HepG2 (cell line): Measurements from ENCODE around the gene EHD1. TPM values are rescaled to one million over a fixed set of nuclear protein-coding genes. Genes with fewer than 3 reads are reported as not detected.

Experiments used
- AGO2 ChIP-seq: fragments of 200-400 bp; formaldehyde crosslinking; optimal IDR thresholded peaks from 2 replicates; pipeline ENCODE3; 2017; ENCODE audit warnings: mild to moderate bottlenecking, low read depth, low read length, moderate library complexity
- ERF ChIP-seq: IDR thresholded peaks from 2 replicates; pipeline ENCODE4 v1.6.1; 2018; ENCODE audit warnings: missing biosample characterization, missing genetic modification reagents
- HDAC6 ChIP-seq: fragments of 200-600 bp; sonication (generic); IDR thresholded peaks from 2 replicates; pipeline ENCODE4 v1.7.0; 2017; ENCODE audit warnings: mild to moderate bottlenecking, antibody characterized with exemption, low read length, low read depth
- HMGA1 ChIP-seq: sonication (generic); formaldehyde crosslinking; conservative IDR thresholded peaks from 2 replicates; pipeline ENCODE4 v1.4.0; 2020; ENCODE audit warnings: missing genetic modification reagents
- ISL2 ChIP-seq: sonication (generic); formaldehyde crosslinking; IDR thresholded peaks from 2 replicates; pipeline ENCODE4 v1.5.0; 2020; ENCODE audit warnings: missing genetic modification reagents
- JDP2 ChIP-seq: sonication (generic); formaldehyde crosslinking; IDR thresholded peaks from 2 replicates; pipeline ENCODE4 v1.8.1; 2022; ENCODE audit warnings: missing genetic modification reagents, borderline replicate concordance
- KDM1A ChIP-seq: IDR thresholded peaks from 2 replicates; pipeline ENCODE4 v1.6.1; 2016; ENCODE audit warnings: missing compliant biosample characterization
- KDM2A ChIP-seq: sonication (generic); formaldehyde crosslinking; IDR thresholded peaks from 2 replicates; pipeline ENCODE4 v1.4.0; 2020; ENCODE audit warnings: low read depth, missing genetic modification reagents, borderline replicate concordance
- MXI1 ChIP-seq: IDR thresholded peaks from 3 replicates; pipeline ENCODE4 v1.6.1; 2012; ENCODE audit warnings: low read depth, low read length, inconsistent platforms, borderline replicate concordance
- SMAD9 ChIP-seq: sonication (generic); formaldehyde crosslinking; IDR thresholded peaks from 2 replicates; pipeline ENCODE4 v1.5.1; 2020; ENCODE audit warnings: mild to moderate bottlenecking, missing genetic modification reagents
- ZFAT ChIP-seq: sonication (generic); formaldehyde crosslinking; conservative IDR thresholded peaks from 2 replicates; pipeline ENCODE4 v1.8.1; 2023; ENCODE audit warnings: missing genetic modification reagents, inconsistent platforms
- ZNF264 ChIP-seq: sonication (generic); formaldehyde crosslinking; IDR thresholded peaks from 2 replicates; pipeline ENCODE4 v1.4.0; 2020; ENCODE audit warnings: missing genetic modification reagents
- ZNF3 ChIP-seq: IDR thresholded peaks from 2 replicates; pipeline ENCODE4 v1.7.0; 2017; ENCODE audit warnings: inconsistent platforms
- ZNF331 ChIP-seq: sonication (generic); formaldehyde crosslinking; IDR thresholded peaks from 2 replicates; pipeline ENCODE4 v1.4.0; 2020; ENCODE audit warnings: missing genetic modification reagents
- ZNF343 ChIP-seq: sonication (generic); formaldehyde crosslinking; IDR thresholded peaks from 2 replicates; pipeline ENCODE4 v1.4.0; 2020; ENCODE audit warnings: mild to moderate bottlenecking, missing genetic modification reagents
- ZNF350 ChIP-seq: sonication (generic); formaldehyde crosslinking; IDR thresholded peaks from 2 replicates; pipeline ENCODE4 v1.4.0; 2020; ENCODE audit warnings: mild to moderate bottlenecking, low read depth, missing genetic modification reagents, borderline replicate concordance
- ZSCAN9 ChIP-seq: IDR thresholded peaks from 2 replicates; pipeline ENCODE4 v1.6.1; 2016; ENCODE audit warnings: borderline replicate concordance
- polyA plus RNA-seq, 8 experiments: library from polyadenylated mRNA; depleted of rRNA in 3 of 8; stranded (reverse) in 7 of 8; unstranded in 1 of 8; fragments of >200 nt; fragmentation: Illumina TruSeq in 4 of 8; extraction: Trizol in 4 of 8; gene quantifications; 2 replicates each; pipeline versions ENCODE4 v1.2.1 to v1.2.3, GENCODE V29; 2011 to 2016; ENCODE audit warnings: low read depth in 4 of 8, missing spikeins in 1 of 8, mixed read lengths in 1 of 8; ENCODE audit not compliant: insufficient read depth in 1 of 8
- total RNA-seq, 5 experiments: library from RNA; depleted of rRNA; stranded (reverse); fragments of >200 nt; fragmentation: Illumina TruSeq; extraction: Trizol; gene quantifications; 2 replicates each; pipeline ENCODE4 v1.2.3, GENCODE V29; 2016; ENCODE audit warnings: low read depth in 1 of 5
- TF ChIP-seq, protein P1 (sequence below), 2 experiments: sonication (generic) in 1 of 2; formaldehyde crosslinking in 1 of 2; IDR thresholded peaks; 2 replicates each; pipeline versions ENCODE4 v1.4.0 to v1.6.1; 2018 to 2020; ENCODE audit warnings: missing genetic modification reagents in 2 of 2, borderline replicate concordance in 1 of 2, low read depth in 1 of 2, mild to moderate bottlenecking in 1 of 2, missing biosample characterization in 1 of 2
- TF ChIP-seq, protein P2 (sequence below): sonication (generic); formaldehyde crosslinking; conservative IDR thresholded peaks from 2 replicates; pipeline ENCODE4 v1.4.0; 2020; ENCODE audit warnings: missing genetic modification reagents
- TF ChIP-seq, protein P3 (sequence below): sonication (generic); formaldehyde crosslinking; IDR thresholded peaks from 2 replicates; pipeline ENCODE4 v1.9.0; 2022; ENCODE audit warnings: missing genetic modification reagents, mild to moderate bottlenecking, borderline replicate concordance
- TF ChIP-seq, protein P4 (sequence below): sonication (generic); formaldehyde crosslinking; conservative IDR thresholded peaks from 2 replicates; pipeline ENCODE4 v1.4.0; 2020; ENCODE audit warnings: missing genetic modification reagents

Gene EHD1
- total and polyA plus RNA-seq, 2 of the 13 experiments (the other 11 are each of a cell fraction or from before 2014, with no cell fraction given), result 23.6 to 26.6 TPM

DNA sequence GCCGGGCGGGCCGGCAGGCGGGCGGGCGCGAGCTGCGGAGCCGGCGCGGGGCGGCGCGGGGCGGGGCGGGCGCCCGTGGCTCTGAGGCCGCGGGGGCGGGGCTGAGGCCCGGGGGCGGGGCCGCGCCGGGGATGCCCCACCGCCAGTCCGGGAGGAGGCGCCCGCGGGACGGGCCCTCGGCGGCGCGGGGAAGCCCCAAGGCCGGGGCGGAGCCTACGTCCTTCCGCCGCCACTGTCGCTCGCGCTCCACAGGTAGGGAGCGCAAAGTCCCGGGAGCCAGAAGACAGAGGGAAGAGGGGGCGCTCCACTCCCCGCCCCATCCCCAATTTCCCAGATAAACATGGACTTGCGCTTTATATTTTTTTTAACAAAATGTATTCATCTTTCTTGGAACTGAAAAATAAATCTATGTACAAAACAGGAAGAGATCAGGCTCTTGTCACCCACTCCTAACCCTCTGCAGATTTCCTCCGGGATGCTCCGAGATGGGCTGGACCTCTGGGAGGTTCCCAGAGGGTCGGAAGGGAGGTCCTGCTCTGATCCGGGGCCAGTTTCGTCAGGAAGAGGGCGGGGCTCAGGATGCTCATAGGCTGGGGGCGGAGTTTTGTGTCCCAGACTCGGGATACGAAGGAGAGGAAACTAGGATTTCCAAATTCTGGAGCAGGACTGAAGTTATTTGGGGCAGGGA lies 75.1 kb downstream of the EHD1 start, which contains the start of gene MAP4K2 (continued):
- TF ChIP-seq ZNF331 (CRISPR knock-in tag) (0 out of 2 replicates have a peak, but pooled peaks have one; percentile 24), ZNF343 (CRISPR knock-in tag) (no peak), ZNF264 (no peak), HDAC6 (no peak), ZSCAN9 (no peak), KDM1A (CRISPR knock-in tag) (no peak), ERF (CRISPR knock-in tag) (0 out of 2 replicates have a peak, but pooled peaks have one; percentile 48), MXI1 (no peak; the same call in 2 of the 3 replicates), AGO2 (peak; percentile 29), ISL2 (CRISPR knock-in tag) (0 out of 2 replicates have a peak, but pooled peaks have one; percentile 24), SMAD9 (CRISPR knock-in tag) (peak; percentile 67; the same call in 1 of the 2 replicates), JDP2 (CRISPR knock-in tag) (no peak), HMGA1 (no peak), ZNF350 (CRISPR knock-in tag) (peak; percentile 37; the same call in 1 of the 2 replicates), KDM2A (CRISPR knock-in tag) (peak; percentile 86; the same call in 1 of the 2 replicates), ZFAT (CRISPR knock-in tag) (no peak), ZNF3 (CRISPR knock-in tag) (no peak)
- TF ChIP-seq, protein P1, sequence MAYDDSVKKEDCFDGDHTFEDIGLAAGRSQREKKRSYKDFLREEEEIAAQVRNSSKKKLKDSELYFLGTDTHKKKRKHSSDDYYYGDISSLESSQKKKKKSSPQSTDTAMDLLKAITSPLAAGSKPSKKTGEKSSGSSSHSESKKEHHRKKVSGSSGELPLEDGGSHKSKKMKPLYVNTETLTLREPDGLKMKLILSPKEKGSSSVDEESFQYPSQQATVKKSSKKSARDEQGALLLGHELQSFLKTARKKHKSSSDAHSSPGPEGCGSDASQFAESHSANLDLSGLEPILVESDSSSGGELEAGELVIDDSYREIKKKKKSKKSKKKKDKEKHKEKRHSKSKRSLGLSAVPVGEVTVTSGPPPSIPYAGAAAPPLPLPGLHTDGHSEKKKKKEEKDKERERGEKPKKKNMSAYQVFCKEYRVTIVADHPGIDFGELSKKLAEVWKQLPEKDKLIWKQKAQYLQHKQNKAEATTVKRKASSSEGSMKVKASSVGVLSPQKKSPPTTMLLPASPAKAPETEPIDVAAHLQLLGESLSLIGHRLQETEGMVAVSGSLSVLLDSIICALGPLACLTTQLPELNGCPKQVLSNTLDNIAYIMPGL (CRISPR knock-in tag; IDR thresholded peaks at IDR 0.05; ENCODE audit: borderline replicate concordance in 1 of 2, low read depth in 1 of 2), result peak in 1 of 2 experiments; percentile 26; a peak in 1 of 4 replicates
- TF ChIP-seq, protein P2, sequence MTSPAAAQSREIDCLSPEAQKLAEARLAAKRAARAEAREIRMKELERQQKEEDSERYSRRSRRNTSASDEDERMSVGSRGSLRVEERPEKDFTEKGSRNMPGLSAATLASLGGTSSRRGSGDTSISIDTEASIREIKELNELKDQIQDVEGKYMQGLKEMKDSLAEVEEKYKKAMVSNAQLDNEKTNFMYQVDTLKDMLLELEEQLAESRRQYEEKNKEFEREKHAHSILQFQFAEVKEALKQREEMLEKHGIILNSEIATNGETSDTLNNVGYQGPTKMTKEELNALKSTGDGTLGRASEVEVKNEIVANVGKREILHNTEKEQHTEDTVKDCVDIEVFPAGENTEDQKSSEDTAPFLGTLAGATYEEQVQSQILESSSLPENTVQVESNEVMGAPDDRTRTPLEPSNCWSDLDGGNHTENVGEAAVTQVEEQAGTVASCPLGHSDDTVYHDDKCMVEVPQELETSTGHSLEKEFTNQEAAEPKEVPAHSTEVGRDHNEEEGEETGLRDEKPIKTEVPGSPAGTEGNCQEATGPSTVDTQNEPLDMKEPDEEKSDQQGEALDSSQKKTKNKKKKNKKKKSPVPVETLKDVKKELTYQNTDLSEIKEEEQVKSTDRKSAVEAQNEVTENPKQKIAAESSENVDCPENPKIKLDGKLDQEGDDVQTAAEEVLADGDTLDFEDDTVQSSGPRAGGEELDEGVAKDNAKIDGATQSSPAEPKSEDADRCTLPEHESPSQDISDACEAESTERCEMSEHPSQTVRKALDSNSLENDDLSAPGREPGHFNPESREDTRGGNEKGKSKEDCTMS (CRISPR knock-in tag), result no peak
- TF ChIP-seq, protein P3, sequence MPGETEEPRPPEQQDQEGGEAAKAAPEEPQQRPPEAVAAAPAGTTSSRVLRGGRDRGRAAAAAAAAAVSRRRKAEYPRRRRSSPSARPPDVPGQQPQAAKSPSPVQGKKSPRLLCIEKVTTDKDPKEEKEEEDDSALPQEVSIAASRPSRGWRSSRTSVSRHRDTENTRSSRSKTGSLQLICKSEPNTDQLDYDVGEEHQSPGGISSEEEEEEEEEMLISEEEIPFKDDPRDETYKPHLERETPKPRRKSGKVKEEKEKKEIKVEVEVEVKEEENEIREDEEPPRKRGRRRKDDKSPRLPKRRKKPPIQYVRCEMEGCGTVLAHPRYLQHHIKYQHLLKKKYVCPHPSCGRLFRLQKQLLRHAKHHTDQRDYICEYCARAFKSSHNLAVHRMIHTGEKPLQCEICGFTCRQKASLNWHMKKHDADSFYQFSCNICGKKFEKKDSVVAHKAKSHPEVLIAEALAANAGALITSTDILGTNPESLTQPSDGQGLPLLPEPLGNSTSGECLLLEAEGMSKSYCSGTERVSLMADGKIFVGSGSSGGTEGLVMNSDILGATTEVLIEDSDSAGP (CRISPR knock-in tag), result no peak
- TF ChIP-seq, protein P4, sequence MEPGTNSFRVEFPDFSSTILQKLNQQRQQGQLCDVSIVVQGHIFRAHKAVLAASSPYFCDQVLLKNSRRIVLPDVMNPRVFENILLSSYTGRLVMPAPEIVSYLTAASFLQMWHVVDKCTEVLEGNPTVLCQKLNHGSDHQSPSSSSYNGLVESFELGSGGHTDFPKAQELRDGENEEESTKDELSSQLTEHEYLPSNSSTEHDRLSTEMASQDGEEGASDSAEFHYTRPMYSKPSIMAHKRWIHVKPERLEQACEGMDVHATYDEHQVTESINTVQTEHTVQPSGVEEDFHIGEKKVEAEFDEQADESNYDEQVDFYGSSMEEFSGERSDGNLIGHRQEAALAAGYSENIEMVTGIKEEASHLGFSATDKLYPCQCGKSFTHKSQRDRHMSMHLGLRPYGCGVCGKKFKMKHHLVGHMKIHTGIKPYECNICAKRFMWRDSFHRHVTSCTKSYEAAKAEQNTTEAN, result peak; percentile 66; the same call in 1 of the 2 replicates
